ENCODE measurements around the gene MAB21L1.

The MAB21L1 gene

GRCh38 chr13:35475960-35476943, at the start of gene MAB21L1:
Gene MAB21L1, minus strand, starts transcription at chr13:35476689. Its CDS starts 551 bp downstream, at chr13:35476138.
- no peaks in the 10 kb centered on the region for H3K4me1 ChIP-seq (ENCODE audit: insufficient read depth, insufficient read length)
- no peak for DNase-seq (ENCODE audit: low read depth, low spot score)
- H3K27me3 ChIP-seq (ENCODE audit: insufficient read depth, insufficient read length) = peaks cover 96% of the 10 kb centered on the region
- peak within 1 kb of the TSS; percentile 21 for H3K9ac ChIP-seq (ENCODE audit: insufficient read length, low read depth)
- TF ChIP-seq SUZ12 (IDR thresholded peaks at IDR 0.05; ENCODE audit: extremely low read depth, insufficient read depth, insufficient read length) (peak; percentile 50), YY1 (IDR thresholded peaks at IDR 0.05; ENCODE audit: insufficient read depth, insufficient read length) (no peak)
- H3K4me3 ChIP-seq (ENCODE audit: insufficient read length, low read depth) = peak within 1 kb of the TSS; percentile 43
- H3K36me3 ChIP-seq (ENCODE audit: insufficient read depth, insufficient read length, low read length) = no peaks in the 10 kb centered on the region
- no peaks in the 10 kb centered on the region for H3K9me3 ChIP-seq (ENCODE audit: insufficient read depth, low read length)

- no peaks in the 10 kb centered on the region for H3K36me3 ChIP-seq (ENCODE audit: insufficient read depth, insufficient read length, low read length)
- no peaks in the 10 kb centered on the region for H3K4me1 ChIP-seq (ENCODE audit: insufficient read depth, insufficient read length)
- H3K4me3 ChIP-seq (ENCODE audit: insufficient read length, low read depth) = no peak overlapping the region
- DNase-seq (ENCODE audit: low read depth, low spot score) = no peak
- H3K9ac ChIP-seq (ENCODE audit: insufficient read length, low read depth) = no peak overlapping the region
- no peaks in the 10 kb centered on the region for H3K27me3 ChIP-seq (ENCODE audit: insufficient read depth, insufficient read length)
- H3K9me3 ChIP-seq (ENCODE audit: insufficient read depth, low read length) = no peaks in the 10 kb centered on the region
- TF ChIP-seq ZNF274 (IDR thresholded peaks at IDR 0.05; ENCODE audit: low read depth, low read length) = no peak
- TF ChIP-seq SUZ12 (IDR thresholded peaks at IDR 0.05; ENCODE audit: extremely low read depth, insufficient read depth, insufficient read length) = no peak
- no peak for TF ChIP-seq YY1 (IDR thresholded peaks at IDR 0.05; ENCODE audit: insufficient read depth, insufficient read length)
Observed at GRCh38 chr13:35524171-35524570, 47.7 kb upstream of the MAB21L1 start.

- no peak for DNase-seq (ENCODE audit: low read depth, low spot score)
- H3K9ac ChIP-seq (ENCODE audit: insufficient read length, low read depth) = no peak overlapping the region
- no peaks in the 10 kb centered on the region for H3K4me1 ChIP-seq (ENCODE audit: insufficient read depth, insufficient read length)
- no peak for TF ChIP-seq ZNF274 (IDR thresholded peaks at IDR 0.05; ENCODE audit: low read depth, low read length)
- TF ChIP-seq SUZ12 (IDR thresholded peaks at IDR 0.05; ENCODE audit: extremely low read depth, insufficient read depth, insufficient read length) = no peak
- no peak for TF ChIP-seq YY1 (IDR thresholded peaks at IDR 0.05; ENCODE audit: insufficient read depth, insufficient read length)
- H3K27me3 ChIP-seq (ENCODE audit: insufficient read depth, insufficient read length) = no peaks in the 10 kb centered on the region
- no peaks in the 10 kb centered on the region for H3K9me3 ChIP-seq (ENCODE audit: insufficient read depth, low read length)
- H3K4me3 ChIP-seq (ENCODE audit: insufficient read length, low read depth) = no peak overlapping the region
- no peaks in the 10 kb centered on the region for H3K36me3 ChIP-seq (ENCODE audit: insufficient read depth, insufficient read length, low read length)
Observed at GRCh38 chr13:35518337-35518946, 42.0 kb upstream of the MAB21L1 start.

GRCh38 chr13:35514801-35515502, 38.5 kb upstream of the MAB21L1 start:
- no peaks in the 10 kb centered on the region for H3K27me3 ChIP-seq (ENCODE audit: insufficient read depth, insufficient read length)
- no peak for TF ChIP-seq YY1 (IDR thresholded peaks at IDR 0.05; ENCODE audit: insufficient read depth, insufficient read length)
- no peak for TF ChIP-seq ZNF274 (IDR thresholded peaks at IDR 0.05; ENCODE audit: low read depth, low read length)
- no peak for TF ChIP-seq SUZ12 (IDR thresholded peaks at IDR 0.05; ENCODE audit: extremely low read depth, insufficient read depth, insufficient read length)
- H3K9me3 ChIP-seq (ENCODE audit: insufficient read depth, low read length) = no peaks in the 10 kb centered on the region
- DNase-seq (ENCODE audit: low read depth, low spot score) = no peak
- H3K4me3 ChIP-seq (ENCODE audit: insufficient read length, low read depth) = no peak overlapping the region
- H3K36me3 ChIP-seq (ENCODE audit: insufficient read depth, insufficient read length, low read length) = no peaks in the 10 kb centered on the region
- no peak overlapping the region for H3K9ac ChIP-seq (ENCODE audit: insufficient read length, low read depth)
- H3K4me1 ChIP-seq (ENCODE audit: insufficient read depth, insufficient read length) = no peaks in the 10 kb centered on the region

- DNase-seq (ENCODE audit: low read depth, low spot score) = no peak
- Histone ChIP-seq H3K36me3 (ENCODE audit: insufficient read depth, insufficient read length, low read length) (no peaks in the 10 kb centered on the region), H3K4me1 (ENCODE audit: insufficient read depth, insufficient read length) (no peaks in the 10 kb centered on the region), H3K27me3 (ENCODE audit: insufficient read depth, insufficient read length) (no peaks in the 10 kb centered on the region), H3K9me3 (ENCODE audit: insufficient read depth, low read length) (no peaks in the 10 kb centered on the region), H3K4me3 (ENCODE audit: insufficient read length, low read depth) (no peak overlapping the region), H3K9ac (ENCODE audit: insufficient read length, low read depth) (no peak overlapping the region)
- TF ChIP-seq SUZ12 (IDR thresholded peaks at IDR 0.05; ENCODE audit: extremely low read depth, insufficient read depth, insufficient read length) = no peak
- no peak for TF ChIP-seq YY1 (IDR thresholded peaks at IDR 0.05; ENCODE audit: insufficient read depth, insufficient read length)
- TF ChIP-seq ZNF274 (IDR thresholded peaks at IDR 0.05; ENCODE audit: low read depth, low read length) = no peak
Observed at GRCh38 chr13:35514061-35514477, 37.6 kb upstream of the MAB21L1 start.

GRCh38 chr13:35512271-35512920, 35.9 kb upstream of the MAB21L1 start:
- Histone ChIP-seq H3K36me3 (ENCODE audit: insufficient read depth, insufficient read length, low read length) (no peaks in the 10 kb centered on the region), H3K27me3 (ENCODE audit: insufficient read depth, insufficient read length) (no peaks in the 10 kb centered on the region), H3K4me1 (ENCODE audit: insufficient read depth, insufficient read length) (no peaks in the 10 kb centered on the region), H3K9me3 (ENCODE audit: insufficient read depth, low read length) (no peaks in the 10 kb centered on the region), H3K4me3 (ENCODE audit: insufficient read length, low read depth) (no peak overlapping the region), H3K9ac (ENCODE audit: insufficient read length, low read depth) (no peak overlapping the region)
- no peak for DNase-seq (ENCODE audit: low read depth, low spot score)
- TF ChIP-seq ZNF274 (IDR thresholded peaks at IDR 0.05; ENCODE audit: low read depth, low read length) (no peak), SUZ12 (IDR thresholded peaks at IDR 0.05; ENCODE audit: extremely low read depth, insufficient read depth, insufficient read length) (no peak), YY1 (IDR thresholded peaks at IDR 0.05; ENCODE audit: insufficient read depth, insufficient read length) (no peak)

Data from NT2/D1 (cell line).